GM23248 (cell line): ENCODE results near the gene PHF23. TPM values are rescaled to one million over a fixed set of nuclear protein-coding genes. Genes with fewer than 3 reads are reported as not detected.

ENCODE experiments used
- DNase-seq: peaks from one replicate; pipeline ENCODE4 v3.0.0-alpha.2; 2015
- H2AFZ ChIP-seq: fragments of 200-600 bp; sonication (generic); 2 replicates; pipeline ENCODE4 v1.6.1; 2016; ENCODE audit warnings: antibody characterized with exemption
- H3F3A ChIP-seq: fragments of 200-600 bp; sonication (generic); 2 replicates; pipeline ENCODE4 v1.6.1; 2016; ENCODE audit warnings: mild to moderate bottlenecking, antibody characterized with exemption, mixed run types; ENCODE audit not compliant: insufficient read depth
- H3K27ac ChIP-seq: fragments of 200-600 bp; sonication (generic); 2 replicates; pipeline ENCODE4 v1.5.1; 2016; ENCODE audit warnings: mild to moderate bottlenecking
- H3K27me3 ChIP-seq: fragments of 200-600 bp; sonication (generic); replicated peaks from 2 replicates; pipeline ENCODE4 v1.6.1; 2016; ENCODE audit warnings: mild to moderate bottlenecking; ENCODE audit not compliant: insufficient read depth
- H3K36me3 ChIP-seq: fragments of 200-600 bp; sonication (generic); 2 replicates; pipeline ENCODE4 v1.6.1; 2016; ENCODE audit warnings: low read depth, mild to moderate bottlenecking
- H3K4me1 ChIP-seq: fragments of 200-600 bp; sonication (generic); 2 replicates; pipeline ENCODE4 v1.6.1; 2016; ENCODE audit warnings: mild to moderate bottlenecking; ENCODE audit not compliant: insufficient read depth
- H3K4me2 ChIP-seq: fragments of 200-600 bp; sonication (generic); one replicate; pipeline ENCODE4 v1.6.1; 2016; ENCODE audit warnings: mild to moderate bottlenecking; ENCODE audit not compliant: unreplicated experiment
- H3K4me3 ChIP-seq: fragments of 200-600 bp; sonication (generic); 2 replicates; pipeline ENCODE4 v1.5.1; 2016; ENCODE audit warnings: mild to moderate bottlenecking
- H3K79me2 ChIP-seq: fragments of 200-600 bp; sonication (generic); 2 replicates; pipeline ENCODE4 v1.6.1; 2016; ENCODE audit warnings: mild to moderate bottlenecking; ENCODE audit not compliant: insufficient read depth
- H3K9ac ChIP-seq: fragments of 200-600 bp; sonication (generic); 2 replicates; pipeline ENCODE4 v1.6.1; 2016; ENCODE audit warnings: mild to moderate bottlenecking
- H3K9me2 ChIP-seq: fragments of 200-600 bp; sonication (generic); 2 replicates; pipeline ENCODE4 v1.6.1; 2016; ENCODE audit warnings: mixed run types, mild to moderate bottlenecking, moderate library complexity; ENCODE audit not compliant: insufficient read depth
- H3K9me3 ChIP-seq: fragments of 200-600 bp; sonication (generic); one replicate; pipeline ENCODE4 v1.6.1; 2017; ENCODE audit warnings: low read depth
- H4K20me1 ChIP-seq: fragments of 200-600 bp; sonication (generic); 2 replicates; pipeline ENCODE4 v1.6.0; 2016; ENCODE audit not compliant: insufficient read depth
- EZH2 ChIP-seq: fragments of 200-600 bp; sonication (generic); IDR thresholded peaks from 2 replicates; pipeline ENCODE4 v1.6.1; 2018; ENCODE audit warnings: antibody characterized with exemption, mild to moderate bottlenecking; ENCODE audit not compliant: insufficient read depth, poor library complexity, severe bottlenecking
- EZH2phosphoT487 ChIP-seq: fragments of 200-600 bp; sonication (generic); IDR thresholded peaks from 2 replicates; pipeline ENCODE4 v1.6.1; 2018; ENCODE audit warnings: antibody characterized with exemption, moderate library complexity, mild to moderate bottlenecking, low read depth; ENCODE audit not compliant: insufficient read depth
- WGBS, 2 experiments: methylation state at CpG; one replicate each; pipeline ENCODE4 v1.1.6; 2015 to 2017; ENCODE audit warnings: low lambda C conversion rate in 2 of 2, low coverage in 1 of 2; ENCODE audit errors: missing lambda C conversion rate in 2 of 2; 5-methylcytosine and 5-hydroxymethylcytosine counted together
- in situ Hi-C: fragments of 300-500 bp; cut with MboI; formaldehyde crosslinking; loops from 2 replicates; pipeline ENCODE4 v1.15.0; 2020
- polyA plus RNA-seq: library from polyadenylated mRNA; unstranded; fragments of >200 nt; fragmentation: Nextera tagmentation; extraction: Ambion mirVana; gene quantifications from 2 replicates; pipeline ENCODE4 v1.2.1, GENCODE V29; 2016
- total RNA-seq: library from RNA; depleted of rRNA; stranded (reverse); fragments of >200 nt; shearing (Covaris generic); gene quantifications from 2 replicates; pipeline ENCODE4 v1.2.3, GENCODE V29; 2014

PHF23 gene
- total and polyA plus RNA-seq, 2 experiments from 2014 or later, result 32.0 to 45.6 TPM

DNA sequence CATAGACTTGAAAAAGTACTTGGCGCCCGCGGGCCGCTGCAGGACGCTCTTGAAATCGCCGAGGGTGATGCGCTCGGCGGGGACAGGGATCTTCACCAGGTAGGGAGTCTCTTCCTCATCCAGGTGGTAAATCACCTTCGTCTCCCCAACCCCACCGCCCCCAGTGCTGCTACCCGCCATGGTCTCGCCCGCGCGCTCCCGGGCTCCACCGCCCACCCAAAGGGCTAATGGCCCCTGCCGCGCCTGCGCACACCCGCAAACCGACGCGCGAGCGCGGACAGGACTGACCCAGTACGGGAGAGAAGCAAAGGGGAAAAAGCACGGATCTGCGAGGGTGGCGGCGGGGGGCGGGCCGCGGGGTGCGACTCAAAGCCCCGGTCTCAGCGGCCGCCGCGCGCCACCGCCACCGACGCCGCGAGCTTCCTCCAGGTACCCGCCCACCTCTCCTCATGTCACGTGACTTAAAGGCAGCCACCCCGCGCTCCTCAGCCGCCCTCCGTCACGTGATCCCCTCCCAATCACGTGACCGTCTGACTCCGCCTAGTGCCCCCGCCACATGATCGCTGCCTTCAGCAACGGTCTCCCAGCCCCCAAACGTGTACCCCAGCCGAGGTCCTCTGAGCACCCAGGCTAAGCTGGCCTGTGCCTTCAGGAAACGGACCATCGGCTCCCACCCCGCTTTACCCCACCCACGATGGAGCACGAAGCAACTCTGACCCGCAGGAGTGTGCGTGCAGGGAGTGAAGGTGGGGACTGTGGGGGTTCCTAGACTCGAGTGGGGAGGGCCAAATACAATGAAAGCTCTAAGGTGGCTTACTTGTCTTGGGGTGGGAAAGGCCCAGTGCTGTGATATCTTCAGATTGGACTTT is 4.9 kb downstream of the PHF23 start, which contains the start of gene DVL2:
Gene DVL2, minus strand, starts transcription at position 435 of the 869 bp plus-strand sequence. Its CDS starts 255 bp downstream, at position 180.
- H2AFZ ChIP-seq, result peak within 1 kb of the TSS; percentile 76

DNA sequence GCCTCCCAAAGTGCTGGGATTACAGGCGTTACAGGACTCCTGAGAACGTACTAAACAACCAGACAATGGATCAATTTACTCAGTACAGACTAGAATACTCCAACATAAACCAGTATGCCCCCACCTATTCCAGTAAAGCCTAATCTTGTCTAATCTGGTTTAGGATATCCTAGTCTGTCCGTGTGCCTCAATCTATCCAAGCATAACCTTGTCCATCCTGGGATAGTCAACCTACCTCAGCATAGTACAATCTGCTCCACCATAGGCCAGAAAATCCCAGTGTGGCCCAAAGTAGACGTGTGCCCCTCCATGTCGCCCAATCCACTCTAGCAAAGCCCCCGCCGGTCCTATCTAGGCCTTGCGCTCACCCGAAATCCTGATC is 5.6 kb downstream of the PHF23 start:
- Histone ChIP-seq H3K27ac (peak overlapping the region; percentile 77), H3K4me2 (peak overlapping the region; percentile 95), H3K79me2 (peaks cover 89% of the 10 kb centered on the region), H3K9ac (peak overlapping the region; percentile 91), H3K9me2 (no peaks in the 10 kb centered on the region), H3K4me3 (peak overlapping the region; percentile 89), H4K20me1 (no peaks in the 10 kb centered on the region; the same call in 1 of the 2 replicates), H3K9me3 (no peaks in the 10 kb centered on the region), H3K4me1 (peaks cover 22% of the 10 kb centered on the region), H3K36me3 (no peaks in the 10 kb centered on the region; the same call in 1 of the 2 replicates), H3K27me3 (no peaks in the 10 kb centered on the region), H2AFZ (peak overlapping the region; percentile 76), H3F3A (peaks cover 36% of the 10 kb centered on the region)
- DNase-seq, result peak; percentile 75
- 1% methylated on average over 9 of the region's 9 CpGs for WGBS, 2 experiments
- in situ Hi-C loops, result no loop called here
- TF ChIP-seq EZH2phosphoT487, result no peak

More for the DNA sequence above, 4.9 kb downstream of the PHF23 start, which contains the start of gene DVL2:
- peak within 1 kb of the TSS; percentile 95 for H3K4me2 ChIP-seq
- no peaks in the 10 kb centered on the region for H3K9me3 ChIP-seq
- peaks cover 89% of the 10 kb centered on the region for H3K79me2 ChIP-seq
- H3K27ac ChIP-seq, result peak within 1 kb of the TSS; percentile 77
- TF ChIP-seq EZH2, result no peak
- no peak for TF ChIP-seq EZH2phosphoT487
- no peaks in the 10 kb centered on the region; the same call in 1 of the 2 replicates for H4K20me1 ChIP-seq
- H3K4me3 ChIP-seq, result peak within 1 kb of the TSS; percentile 89
- H3F3A ChIP-seq, result peaks cover 36% of the 10 kb centered on the region
- no peaks in the 10 kb centered on the region for H3K27me3 ChIP-seq
- H3K4me1 ChIP-seq, result peaks cover 22% of the 10 kb centered on the region
- in situ Hi-C loops, result no loop called here
- H3K36me3 ChIP-seq, result no peaks in the 10 kb centered on the region; the same call in 1 of the 2 replicates
- peak within 1 kb of the TSS; percentile 91 for H3K9ac ChIP-seq
- WGBS, 2 experiments, result 1 to 2% methylated on average over 44 to 71 of the region's 72 CpGs
- peak; percentile 98 for DNase-seq
- no peaks in the 10 kb centered on the region for H3K9me2 ChIP-seq

DNA sequence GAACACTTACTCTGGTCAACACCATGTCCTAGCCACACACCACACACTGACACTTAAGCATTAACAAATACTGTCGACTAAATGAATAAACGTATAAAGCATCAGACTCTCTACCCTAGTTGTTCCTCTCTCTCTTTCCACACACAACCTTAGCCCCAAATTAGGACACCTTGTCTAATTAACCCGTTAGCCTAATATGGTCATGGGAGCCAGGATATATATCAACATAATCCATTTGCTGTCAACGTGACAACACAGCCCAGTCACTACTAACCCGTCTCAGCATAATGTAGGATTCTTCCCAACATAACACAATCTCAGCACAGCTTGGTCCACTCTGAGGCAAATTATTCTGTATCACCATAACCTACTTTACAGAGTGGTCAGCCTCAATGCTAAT is 7.1 kb downstream of the PHF23 start:
- Histone ChIP-seq H3K4me2 (peak overlapping the region; percentile 95), H3F3A (peaks cover 34% of the 10 kb centered on the region), H3K79me2 (peaks cover 82% of the 10 kb centered on the region), H3K9me3 (no peaks in the 10 kb centered on the region), H3K4me1 (peaks cover 22% of the 10 kb centered on the region), H3K9me2 (no peaks in the 10 kb centered on the region), H3K4me3 (peak overlapping the region; percentile 89), H3K27me3 (no peaks in the 10 kb centered on the region), H2AFZ (no peak overlapping the region), H3K27ac (no peak overlapping the region), H3K9ac (no peak overlapping the region), H4K20me1 (no peaks in the 10 kb centered on the region; the same call in 1 of the 2 replicates), H3K36me3 (no peaks in the 10 kb centered on the region; the same call in 1 of the 2 replicates)
- in situ Hi-C loops, result no loop called here
- TF ChIP-seq EZH2 (no peak), EZH2phosphoT487 (no peak)
- WGBS, 2 experiments, result 70 to 72% methylated on average over 5 of the region's 5 CpGs
- no peak for DNase-seq

DNA sequence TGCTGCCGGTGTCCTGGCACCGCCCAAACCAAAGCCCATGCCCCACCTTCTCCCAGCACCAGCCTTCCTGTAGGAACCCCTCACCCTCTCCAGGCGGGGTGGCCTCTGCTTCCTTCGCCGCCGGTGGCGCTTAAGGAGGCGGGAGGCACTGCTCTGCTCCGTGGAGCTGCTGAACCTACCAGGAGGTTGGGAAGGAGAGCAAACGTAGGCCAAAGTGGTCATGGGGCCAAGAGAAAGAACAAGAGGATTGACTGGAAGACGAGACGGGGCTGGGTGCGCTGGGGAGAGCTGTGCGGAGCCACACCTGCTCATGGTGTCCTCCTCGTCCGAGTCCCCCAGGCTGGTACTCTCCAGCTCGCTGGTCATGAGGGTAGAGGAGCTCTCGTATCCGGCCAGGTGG is 9.8 kb downstream of the PHF23 start:
- Histone ChIP-seq H3K79me2 (peaks cover 56% of the 10 kb centered on the region), H3K27me3 (no peaks in the 10 kb centered on the region), H2AFZ (no peak overlapping the region), H3F3A (peaks cover 23% of the 10 kb centered on the region), H3K4me1 (0 out of 2 replicates have a peak, but pooled peaks cover 8% of the 10 kb centered on the region), H3K9ac (no peak overlapping the region), H3K4me3 (no peak overlapping the region), H3K27ac (no peak overlapping the region), H3K4me2 (no peak overlapping the region), H3K9me3 (no peaks in the 10 kb centered on the region), H3K36me3 (peaks cover 6% of the 10 kb centered on the region; the same call in 1 of the 2 replicates), H4K20me1 (no peaks in the 10 kb centered on the region; the same call in 1 of the 2 replicates), H3K9me2 (no peaks in the 10 kb centered on the region)
- in situ Hi-C loops, result no loop called here
- no peak for DNase-seq
- 97% methylated on average over 11 to 19 of the region's 19 CpGs for WGBS, 2 experiments
- TF ChIP-seq EZH2, result no peak
- TF ChIP-seq EZH2phosphoT487, result no peak
